ENCODE data around the gene IL1R2. TPM values are rescaled to one million over a fixed set of nuclear protein-coding genes. Genes with fewer than 3 reads are reported as not detected.

IL1R2 gene
- total and polyA plus RNA-seq, 2 donors (not counting 1 experiment from before 2014, with no cell fraction given): 0.17 to 0.20 TPM

DNA sequence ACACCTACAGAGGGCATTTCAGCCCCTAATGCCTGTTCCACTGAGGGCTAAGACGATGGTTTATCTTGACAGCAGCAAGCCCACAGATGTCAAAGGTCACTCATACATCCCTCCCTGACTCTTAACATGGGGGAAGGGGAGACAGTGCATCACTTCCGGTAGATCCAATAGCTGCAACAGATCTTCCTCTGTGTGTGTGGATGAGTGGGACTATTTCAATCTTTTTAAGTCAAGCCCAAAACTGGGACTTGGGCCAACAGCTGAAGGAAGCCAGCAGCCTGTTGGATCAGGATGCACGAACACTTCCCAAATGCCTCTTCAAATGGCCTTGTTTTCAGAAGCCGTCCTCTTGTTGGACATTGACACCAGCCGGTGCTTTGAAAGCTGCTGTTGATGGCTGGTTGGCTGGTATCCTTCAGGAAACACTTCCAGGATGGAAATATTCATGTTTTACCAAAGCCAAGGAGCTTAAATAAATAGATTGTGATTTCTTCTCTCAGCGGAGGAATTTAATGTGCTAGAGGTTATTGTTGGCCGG, 59.2 kb downstream of the IL1R2 start:
- H3K27me3 ChIP-seq (ENCODE audit: control insufficient read depth, insufficient read depth, low read length): no peaks in the 10 kb centered on the region
- H3K4me2 ChIP-seq (ENCODE audit: extremely low read depth, insufficient read depth, low read length): no peak overlapping the region
- no peak overlapping the region for H3K9ac ChIP-seq (ENCODE audit: insufficient read depth, low read length)

DNA sequence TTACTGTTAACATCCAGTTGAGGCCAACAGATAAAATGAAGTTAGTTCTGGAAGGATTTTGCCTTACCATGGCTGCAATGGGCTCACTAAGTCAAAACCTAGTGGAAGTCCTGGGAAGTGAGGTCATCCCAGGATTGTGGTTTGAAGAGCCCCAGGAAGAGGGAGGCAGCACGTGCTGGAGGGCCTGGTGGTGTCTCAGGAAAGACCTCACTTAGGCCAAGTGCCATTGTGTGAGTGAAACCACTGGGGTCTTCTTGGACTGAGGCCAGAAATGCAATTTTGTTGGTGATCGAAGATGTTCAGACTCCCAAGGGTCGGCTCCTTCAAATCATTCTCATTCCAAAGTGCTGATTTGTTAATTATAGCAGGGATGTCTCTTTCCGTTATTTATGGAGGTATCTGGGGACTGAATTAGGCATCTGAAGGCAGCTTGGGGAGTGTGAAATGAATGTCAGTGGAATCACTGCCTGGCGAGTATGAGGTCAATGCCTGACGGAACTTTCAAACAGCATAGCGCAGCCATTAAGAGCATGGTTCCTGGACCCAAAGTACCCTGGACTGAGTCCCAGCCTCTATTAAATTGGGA, 60.0 kb downstream of the IL1R2 start:
- no peak for TF ChIP-seq EZH2 (IDR thresholded peaks at IDR 0.05; ENCODE audit: low read length, missing control alignments)
- TF ChIP-seq, protein P1, sequence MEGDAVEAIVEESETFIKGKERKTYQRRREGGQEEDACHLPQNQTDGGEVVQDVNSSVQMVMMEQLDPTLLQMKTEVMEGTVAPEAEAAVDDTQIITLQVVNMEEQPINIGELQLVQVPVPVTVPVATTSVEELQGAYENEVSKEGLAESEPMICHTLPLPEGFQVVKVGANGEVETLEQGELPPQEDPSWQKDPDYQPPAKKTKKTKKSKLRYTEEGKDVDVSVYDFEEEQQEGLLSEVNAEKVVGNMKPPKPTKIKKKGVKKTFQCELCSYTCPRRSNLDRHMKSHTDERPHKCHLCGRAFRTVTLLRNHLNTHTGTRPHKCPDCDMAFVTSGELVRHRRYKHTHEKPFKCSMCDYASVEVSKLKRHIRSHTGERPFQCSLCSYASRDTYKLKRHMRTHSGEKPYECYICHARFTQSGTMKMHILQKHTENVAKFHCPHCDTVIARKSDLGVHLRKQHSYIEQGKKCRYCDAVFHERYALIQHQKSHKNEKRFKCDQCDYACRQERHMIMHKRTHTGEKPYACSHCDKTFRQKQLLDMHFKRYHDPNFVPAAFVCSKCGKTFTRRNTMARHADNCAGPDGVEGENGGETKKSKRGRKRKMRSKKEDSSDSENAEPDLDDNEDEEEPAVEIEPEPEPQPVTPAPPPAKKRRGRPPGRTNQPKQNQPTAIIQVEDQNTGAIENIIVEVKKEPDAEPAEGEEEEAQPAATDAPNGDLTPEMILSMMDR (conservative IDR thresholded peaks at IDR 0.05 in 1 of 2, IDR thresholded peaks at IDR 0.05 in 1 of 2; ENCODE audit: low read depth in 1 of 2, low read length in 2 of 2): no peak
- no peaks in the 10 kb centered on the region for H3K9me3 ChIP-seq (ENCODE audit: control insufficient read depth, insufficient read depth, low read depth, low read length)
- H3K4me2 ChIP-seq (ENCODE audit: extremely low read depth, insufficient read depth, low read length): no peak overlapping the region
- H3K36me3 ChIP-seq (ENCODE audit: control insufficient read depth, insufficient read depth, low read length): no peaks in the 10 kb centered on the region
- H3K79me2 ChIP-seq (ENCODE audit: control insufficient read depth, insufficient read depth, low read length): no peaks in the 10 kb centered on the region
- no peaks in the 10 kb centered on the region for H3K27me3 ChIP-seq (ENCODE audit: control insufficient read depth, insufficient read depth, low read length)
- H3K4me1 ChIP-seq (ENCODE audit: control insufficient read depth, extremely low read depth, insufficient read depth, low read length): peaks cover 34% of the 10 kb centered on the region
- DNase-seq (ENCODE audit: low read depth in 2 of 2): peak; percentile 42 to 68
- H3K4me3 ChIP-seq (replicated peaks in 1 of 4; ENCODE audit: control extremely low read depth in 1 of 4, insufficient read depth in 1 of 4, low read depth in 3 of 4, low read length in 4 of 4): no peak overlapping the region
- H3K9ac ChIP-seq (ENCODE audit: insufficient read depth, low read length): no peak overlapping the region
- no peaks in the 10 kb centered on the region for H4K20me1 ChIP-seq (ENCODE audit: control insufficient read depth, extremely low read depth, insufficient read depth, low read length)
- peak overlapping the region; percentile 58 for H3K27ac ChIP-seq (ENCODE audit: insufficient read depth, low read length)
- H2AFZ ChIP-seq (ENCODE audit: low read length): no peak overlapping the region

More for the DNA sequence above, 59.2 kb downstream of the IL1R2 start:
- Histone ChIP-seq H3K79me2 (ENCODE audit: control insufficient read depth, insufficient read depth, low read length) (no peaks in the 10 kb centered on the region), H2AFZ (ENCODE audit: low read length) (no peak overlapping the region), H3K4me3 (replicated peaks in 1 of 4; ENCODE audit: control extremely low read depth in 1 of 4, insufficient read depth in 1 of 4, low read depth in 3 of 4, low read length in 4 of 4) (no peak overlapping the region), H3K4me1 (ENCODE audit: control insufficient read depth, extremely low read depth, insufficient read depth, low read length) (peaks cover 39% of the 10 kb centered on the region), H4K20me1 (ENCODE audit: control insufficient read depth, extremely low read depth, insufficient read depth, low read length) (no peaks in the 10 kb centered on the region), H3K9me3 (ENCODE audit: control insufficient read depth, insufficient read depth, low read depth, low read length) (no peaks in the 10 kb centered on the region), H3K36me3 (ENCODE audit: control insufficient read depth, insufficient read depth, low read length) (no peaks in the 10 kb centered on the region), H3K27ac (ENCODE audit: insufficient read depth, low read length) (peak overlapping the region; percentile 58)
- peak; percentile 87 to 96 for DNase-seq (ENCODE audit: low read depth in 2 of 2)
- TF ChIP-seq, protein P1 (conservative IDR thresholded peaks at IDR 0.05 in 1 of 2, IDR thresholded peaks at IDR 0.05 in 1 of 2; ENCODE audit: low read depth in 1 of 2, low read length in 2 of 2): no peak
- TF ChIP-seq EZH2 (IDR thresholded peaks at IDR 0.05; ENCODE audit: low read length, missing control alignments): no peak

DNA sequence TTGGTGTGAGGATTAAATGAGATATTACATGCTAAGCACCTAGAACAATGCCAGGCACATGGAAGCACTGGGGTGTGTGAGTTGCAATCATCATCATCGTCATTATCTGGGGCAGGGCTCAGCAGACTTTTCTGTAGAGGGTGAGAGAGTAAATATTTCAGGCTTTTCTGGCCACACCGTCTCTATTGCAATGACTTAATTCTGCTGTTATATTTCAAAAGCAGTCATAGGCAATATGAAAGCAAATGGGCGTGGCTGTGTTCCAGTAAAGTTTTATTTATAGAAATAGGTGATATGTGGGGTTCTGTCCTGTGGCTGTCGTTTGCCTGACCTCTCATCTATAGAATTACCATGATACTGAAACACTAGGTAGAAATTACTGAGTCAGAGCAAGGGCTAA, 60.6 kb downstream of the IL1R2 start:
- TF ChIP-seq, protein P1 (conservative IDR thresholded peaks at IDR 0.05 in 1 of 2, IDR thresholded peaks at IDR 0.05 in 1 of 2; ENCODE audit: low read depth in 1 of 2, low read length in 2 of 2): no peak
- no peak for TF ChIP-seq EZH2 (IDR thresholded peaks at IDR 0.05; ENCODE audit: low read length, missing control alignments)
- Histone ChIP-seq H3K4me1 (ENCODE audit: control insufficient read depth, extremely low read depth, insufficient read depth, low read length) (peaks cover 32% of the 10 kb centered on the region), H2AFZ (ENCODE audit: low read length) (no peak overlapping the region), H3K9ac (ENCODE audit: insufficient read depth, low read length) (no peak overlapping the region), H3K27ac (ENCODE audit: insufficient read depth, low read length) (no peak overlapping the region), H3K9me3 (ENCODE audit: control insufficient read depth, insufficient read depth, low read depth, low read length) (no peaks in the 10 kb centered on the region), H3K36me3 (ENCODE audit: control insufficient read depth, insufficient read depth, low read length) (no peaks in the 10 kb centered on the region), H3K4me3 (replicated peaks in 1 of 4; ENCODE audit: control extremely low read depth in 1 of 4, insufficient read depth in 1 of 4, low read depth in 3 of 4, low read length in 4 of 4) (no peak overlapping the region), H4K20me1 (ENCODE audit: control insufficient read depth, extremely low read depth, insufficient read depth, low read length) (no peaks in the 10 kb centered on the region), H3K27me3 (ENCODE audit: control insufficient read depth, insufficient read depth, low read length) (no peaks in the 10 kb centered on the region), H3K79me2 (ENCODE audit: control insufficient read depth, insufficient read depth, low read length) (no peaks in the 10 kb centered on the region), H3K4me2 (ENCODE audit: extremely low read depth, insufficient read depth, low read length) (no peak overlapping the region)
- DNase-seq (ENCODE audit: low read depth in 2 of 2): no peak
